ENCODE measurements around the gene APCDD1L.

GRCh38 chr20:58446264-58446959 is 68.8 kb downstream of the APCDD1L start:
- TF ChIP-seq EZH2phosphoT487 (IDR thresholded peaks at IDR 0.05; ENCODE audit: insufficient read depth, low read depth) (no peak), EZH2 (IDR thresholded peaks at IDR 0.05; ENCODE audit: insufficient read depth, poor library complexity, severe bottlenecking) (no peak)
